ENCODE data around the gene APPL1. TPM values are rescaled to one million over a fixed set of nuclear protein-coding genes. Genes with fewer than 3 reads are reported as not detected.

Gene APPL1
- 10 to 100 TPM; 31.2 to 51.0 (median 47.9) TPM for polyA plus RNA-seq (ENCODE audit: insufficient read depth in 1 of 5, insufficient read length in 5 of 5, low replicate concordance in 1 of 5)
- long read RNA-seq, donor 1, full-length matches to known transcripts, result 7 of 27 reads
- long read RNA-seq, donor 1, partial matches to known transcripts, result 20 of 27 reads
- long read RNA-seq, donor 1, other reads (novel, unspliced or antisense), result 0 of 27 reads
- long read RNA-seq, donor 2, full-length matches to known transcripts, result 4 of 4 reads
- long read RNA-seq, donor 2, partial matches to known transcripts, result 0 of 4 reads
- long read RNA-seq, donor 2, other reads (novel, unspliced or antisense), result 0 of 4 reads
- long read RNA-seq, donor 3, full-length matches to known transcripts, result 7 of 7 reads
- long read RNA-seq, donor 3, partial matches to known transcripts, result 0 of 7 reads
- long read RNA-seq, donor 3, other reads (novel, unspliced or antisense), result 0 of 7 reads
- long read RNA-seq, donor 4, full-length matches to known transcripts, result 5 of 5 reads
- long read RNA-seq, donor 4, partial matches to known transcripts, result 0 of 5 reads
- long read RNA-seq, donor 4, other reads (novel, unspliced or antisense), result 0 of 5 reads
- long read RNA-seq, donor 5, full-length matches to known transcripts, result 3 of 23 reads
- long read RNA-seq, donor 5, partial matches to known transcripts, result 20 of 23 reads
- long read RNA-seq, donor 5, other reads (novel, unspliced or antisense), result 0 of 23 reads
- long read RNA-seq, donor 6, full-length matches to known transcripts, result 13 of 20 reads
- long read RNA-seq, donor 6, partial matches to known transcripts, result 7 of 20 reads
- long read RNA-seq, donor 6, other reads (novel, unspliced or antisense), result 0 of 20 reads
- long read RNA-seq, donor 7, full-length matches to known transcripts, result 6 of 11 reads
- long read RNA-seq, donor 7, partial matches to known transcripts, result 5 of 11 reads
- long read RNA-seq, donor 7, other reads (novel, unspliced or antisense), result 0 of 11 reads
- long read RNA-seq, donor 8, full-length matches to known transcripts, result 3 of 3 reads
- long read RNA-seq, donor 8, partial matches to known transcripts, result 0 of 3 reads
- long read RNA-seq, donor 8, other reads (novel, unspliced or antisense), result 0 of 3 reads

- DNase-seq, result peak; percentile 94 to 95
Measured at GRCh38 chr3:57227204-57227929, at the start of gene APPL1. Gene APPL1 (plus strand): TSS chr3:57227729. CDS start chr3:57227884, 155 bp downstream.

GRCh38 chr3:57179580-57180410 lies 47.7 kb upstream of the APPL1 start:
- no peak for DNase-seq

- no peak for DNase-seq
Measured at GRCh38 chr3:57184526-57184925, 43.0 kb upstream of the APPL1 start.

GRCh38 chr3:57192028-57192427 lies 35.5 kb upstream of the APPL1 start:
- DNase-seq, result no peak

GRCh38 chr3:57194641-57195040 lies 32.9 kb upstream of the APPL1 start:
- DNase-seq, result no peak

- DNase-seq, result no peak
Measured at GRCh38 chr3:57199895-57200297, 27.6 kb upstream of the APPL1 start, which contains the start of gene HESX1. Gene HESX1 (minus strand): TSS chr3:57199978. CDS start chr3:57199918, 60 bp downstream.

GRCh38 chr3:57206423-57206822 lies 21.1 kb upstream of the APPL1 start:
- no peak for DNase-seq

GRCh38 chr3:57221883-57222282 lies 5.6 kb upstream of the APPL1 start:
- DNase-seq, result peak; percentile 12 to 25

GRCh38 chr3:57224856-57225255 lies 2.7 kb upstream of the APPL1 start:
- no peak for DNase-seq

- no peak for DNase-seq
Measured at GRCh38 chr3:57226176-57226575, 1.4 kb upstream of the APPL1 start.

- DNase-seq, result peak; percentile 57 to 58
Measured at GRCh38 chr3:57227930-57228751, 612 bp downstream of the APPL1 start.

- no peak for DNase-seq
Measured at GRCh38 chr3:57230006-57230405, 2.5 kb downstream of the APPL1 start.

- DNase-seq, result no peak
Measured at GRCh38 chr3:57233799-57234198, 6.3 kb downstream of the APPL1 start.

- no peak for DNase-seq
Measured at GRCh38 chr3:57234613-57235575, 7.4 kb downstream of the APPL1 start.

GRCh38 chr3:57244946-57245345 lies 17.4 kb downstream of the APPL1 start:
- no peak for DNase-seq

GRCh38 chr3:57252404-57252803 lies 24.9 kb downstream of the APPL1 start:
- no peak for DNase-seq

GRCh38 chr3:57256844-57257243 lies 29.3 kb downstream of the APPL1 start:
- no peak for DNase-seq

GRCh38 chr3:57257678-57258077 lies 30.1 kb downstream of the APPL1 start:
- DNase-seq, result no peak
